ENCODE data around the gene ZNF318.
"Not testable (repeated sequence)": the region's sequence is repeated elsewhere in the genome, so short reads cannot be mapped to it uniquely, and the experiment has no call there.

Gene ZNF318

GRCh38 chr6:43389730-43390295, 20.4 kb upstream of the ZNF318 start:
- H3K27me3 ChIP-seq (replicated peaks in 2 of 5; ENCODE audit: control insufficient read depth in 4 of 5, insufficient read depth in 5 of 5, low read length in 4 of 5): peaks cover 5 to 86% (median 35%) of the 10 kb centered on the region in 5 experiments
- no peaks in the 10 kb centered on the region for H3K36me3 ChIP-seq (ENCODE audit: control insufficient read depth in 4 of 4, insufficient read depth in 4 of 4, low read length in 3 of 4)
- ChIA-PET CTCF (interaction anchor here (0.6 to 2.6 kb wide), 8 partner anchors 9 to 118 kb away, joined by 3 to 11 read pairs (median 4); partner anchors contain the start of gene ZNF318), POLR2A (interaction anchor here (0.8 kb wide), 1 partner anchor 108 kb away, joined by 3 read pairs; no protein-coding TSS in a partner anchor)
- H3K9me3 ChIP-seq (ENCODE audit: control extremely low read depth in 1 of 5, control insufficient read depth in 4 of 5, insufficient read depth in 2 of 5, low read depth in 1 of 5, low read length in 4 of 5): no peaks in the 10 kb centered on the region
- 85% methylated on average over 4 of the region's 6 CpGs for WGBS (ENCODE audit: insufficient coverage)
- no peak for DNase-seq
- peaks cover 0 to 32% (median 22%) of the 10 kb centered on the region in 4 experiments for H3K4me1 ChIP-seq (ENCODE audit: control extremely low read depth in 1 of 4, control insufficient read depth in 4 of 4, insufficient read depth in 4 of 4, low read length in 3 of 4)
- no peak overlapping the region for H3K4me3 ChIP-seq (ENCODE audit: control insufficient read depth in 1 of 7, extremely low read depth in 1 of 7, insufficient read depth in 4 of 7, low read depth in 2 of 7, low read length in 6 of 7)
- H3K27ac ChIP-seq (ENCODE audit: insufficient read depth in 1 of 2, low read depth in 1 of 2, low read length in 2 of 2, poor library complexity in 1 of 2, severe bottlenecking in 2 of 2): no peak overlapping the region

GRCh38 chr6:43386492-43386891, 17.0 kb upstream of the ZNF318 start:
- Histone ChIP-seq H3K9me3 (ENCODE audit: control extremely low read depth in 1 of 5, control insufficient read depth in 4 of 5, insufficient read depth in 2 of 5, low read depth in 1 of 5, low read length in 4 of 5) (no peaks in the 10 kb centered on the region), H3K4me3 (ENCODE audit: control insufficient read depth in 1 of 7, extremely low read depth in 1 of 7, insufficient read depth in 4 of 7, low read depth in 2 of 7, low read length in 6 of 7) (no peak overlapping the region), H3K27me3 (replicated peaks in 2 of 5; ENCODE audit: control insufficient read depth in 4 of 5, insufficient read depth in 5 of 5, low read length in 4 of 5) (peaks cover 5 to 77% (median 32%) of the 10 kb centered on the region in 5 experiments), H3K27ac (ENCODE audit: insufficient read depth in 1 of 2, low read depth in 1 of 2, low read length in 2 of 2, poor library complexity in 1 of 2, severe bottlenecking in 2 of 2) (no peak overlapping the region), H3K36me3 (ENCODE audit: control insufficient read depth in 4 of 4, insufficient read depth in 4 of 4, low read length in 3 of 4) (no peaks in the 10 kb centered on the region), H3K4me1 (ENCODE audit: control extremely low read depth in 1 of 4, control insufficient read depth in 4 of 4, insufficient read depth in 4 of 4, low read length in 3 of 4) (peaks cover 9 to 33% (median 24%) of the 10 kb centered on the region in 4 experiments)
- CTCF ChIA-PET: interaction anchor here (0.9 to 1.5 kb wide), 5 partner anchors 11 to 97 kb away, joined by 3 to 6 read pairs (median 3); partner anchors contain the start of gene ABCC10
- POLR2A ChIA-PET: no interaction called here
- DNase-seq: peak in 1 of 3 donors; percentile 50
- no CpG with 5 or more reads among the region's 1 CpG for WGBS (ENCODE audit: insufficient coverage)

- WGBS (ENCODE audit: insufficient coverage): 67% methylated on average over 2 of the region's 6 CpGs
- POLR2A ChIA-PET: interaction anchor here (0.6 kb wide), 1 partner anchor 276 kb away, joined by 3 read pairs; no protein-coding TSS in a partner anchor
- peaks cover 9 to 20% (median 15%) of the 10 kb centered on the region in 4 experiments for H3K4me1 ChIP-seq (ENCODE audit: control extremely low read depth in 1 of 4, control insufficient read depth in 4 of 4, insufficient read depth in 4 of 4, low read length in 3 of 4)
- CTCF ChIA-PET: interaction anchor here (0.7 to 4.9 kb wide), 12 partner anchors 8 to 123 kb away, joined by 3 to 23 read pairs (median 4); partner anchors contain the start of genes DLK2 and ZNF318
- peaks cover 5 to 78% (median 35%) of the 10 kb centered on the region in 5 experiments for H3K27me3 ChIP-seq (replicated peaks in 2 of 5; ENCODE audit: control insufficient read depth in 4 of 5, insufficient read depth in 5 of 5, low read length in 4 of 5)
- no peaks in the 10 kb centered on the region for H3K9me3 ChIP-seq (ENCODE audit: control extremely low read depth in 1 of 5, control insufficient read depth in 4 of 5, insufficient read depth in 2 of 5, low read depth in 1 of 5, low read length in 4 of 5)
- DNase-seq: no peak
- no peak overlapping the region for H3K27ac ChIP-seq (ENCODE audit: insufficient read depth in 1 of 2, low read depth in 1 of 2, low read length in 2 of 2, poor library complexity in 1 of 2, severe bottlenecking in 2 of 2)
- H3K36me3 ChIP-seq (ENCODE audit: control insufficient read depth in 4 of 4, insufficient read depth in 4 of 4, low read length in 3 of 4): no peaks in the 10 kb centered on the region
- no peak overlapping the region for H3K4me3 ChIP-seq (ENCODE audit: control insufficient read depth in 1 of 7, extremely low read depth in 1 of 7, insufficient read depth in 4 of 7, low read depth in 2 of 7, low read length in 6 of 7)
Observed at GRCh38 chr6:43383021-43383667, 13.7 kb upstream of the ZNF318 start.

GRCh38 chr6:43380858-43381257, 11.4 kb upstream of the ZNF318 start:
- DNase-seq; H3K4me3 ChIP-seq (ENCODE audit: control insufficient read depth in 1 of 7, extremely low read depth in 1 of 7, insufficient read depth in 4 of 7, low read depth in 2 of 7, low read length in 6 of 7); H3K36me3 ChIP-seq (ENCODE audit: control insufficient read depth in 4 of 4, insufficient read depth in 4 of 4, low read length in 3 of 4); H3K27ac ChIP-seq (ENCODE audit: insufficient read depth in 1 of 2, low read depth in 1 of 2, low read length in 2 of 2, poor library complexity in 1 of 2, severe bottlenecking in 2 of 2); H3K9me3 ChIP-seq (ENCODE audit: control extremely low read depth in 1 of 5, control insufficient read depth in 4 of 5, insufficient read depth in 2 of 5, low read depth in 1 of 5, low read length in 4 of 5); POLR2A ChIA-PET: not testable (repeated sequence)
- CTCF ChIA-PET: interaction anchor here (0.6 to 4.9 kb wide), 5 partner anchors 17 to 427 kb away, joined by 3 to 23 read pairs (median 4); no protein-coding TSS in a partner anchor
- H3K4me1 ChIP-seq (ENCODE audit: control extremely low read depth in 1 of 4, control insufficient read depth in 4 of 4, insufficient read depth in 4 of 4, low read length in 3 of 4): peaks cover 9 to 20% (median 15%) of the 10 kb centered on the region in 4 experiments
- H3K27me3 ChIP-seq (replicated peaks in 2 of 5; ENCODE audit: control insufficient read depth in 4 of 5, insufficient read depth in 5 of 5, low read length in 4 of 5): peaks cover 3 to 78% (median 39%) of the 10 kb centered on the region in 5 experiments
- WGBS (ENCODE audit: insufficient coverage): 95% methylated on average over 3 of the region's 9 CpGs

- Histone ChIP-seq H3K9me3 (ENCODE audit: control extremely low read depth in 1 of 5, control insufficient read depth in 4 of 5, insufficient read depth in 2 of 5, low read depth in 1 of 5, low read length in 4 of 5) (no peaks in the 10 kb centered on the region), H3K4me1 (ENCODE audit: control extremely low read depth in 1 of 4, control insufficient read depth in 4 of 4, insufficient read depth in 4 of 4, low read length in 3 of 4) (peaks cover 4 to 8% (median 7%) of the 10 kb centered on the region in 4 experiments), H3K27ac (ENCODE audit: insufficient read depth in 1 of 2, low read depth in 1 of 2, low read length in 2 of 2, poor library complexity in 1 of 2, severe bottlenecking in 2 of 2) (no peak overlapping the region), H3K27me3 (replicated peaks in 2 of 5; ENCODE audit: control insufficient read depth in 4 of 5, insufficient read depth in 5 of 5, low read length in 4 of 5) (peaks cover 0 to 76% (median 31%) of the 10 kb centered on the region in 5 experiments), H3K4me3 (ENCODE audit: control insufficient read depth in 1 of 7, extremely low read depth in 1 of 7, insufficient read depth in 4 of 7, low read depth in 2 of 7, low read length in 6 of 7) (no peak overlapping the region), H3K36me3 (ENCODE audit: control insufficient read depth in 4 of 4, insufficient read depth in 4 of 4, low read length in 3 of 4) (no peaks in the 10 kb centered on the region)
- ChIA-PET CTCF (interaction anchor here (1.7 to 2.8 kb wide), 3 partner anchors 11 to 133 kb away, joined by 3 to 11 read pairs (median 4); no protein-coding TSS in a partner anchor), POLR2A (interaction anchor here (0.7 kb wide), 1 partner anchor 9 kb away, joined by 3 read pairs; the partner anchor contains the start of gene ZNF318)
- WGBS (ENCODE audit: insufficient coverage): 86% methylated on average over 2 of the region's 3 CpGs
- no peak for DNase-seq
Observed at GRCh38 chr6:43378631-43379030, 9.2 kb upstream of the ZNF318 start.

GRCh38 chr6:43377710-43378229, 8.3 kb upstream of the ZNF318 start:
- Histone ChIP-seq H3K36me3 (ENCODE audit: control insufficient read depth in 4 of 4, insufficient read depth in 4 of 4, low read length in 3 of 4) (no peaks in the 10 kb centered on the region), H3K27me3 (replicated peaks in 2 of 5; ENCODE audit: control insufficient read depth in 4 of 5, insufficient read depth in 5 of 5, low read length in 4 of 5) (peaks cover 0 to 76% (median 33%) of the 10 kb centered on the region in 5 experiments), H3K4me1 (ENCODE audit: control extremely low read depth in 1 of 4, control insufficient read depth in 4 of 4, insufficient read depth in 4 of 4, low read length in 3 of 4) (no peaks in the 10 kb centered on the region), H3K4me3 (ENCODE audit: control insufficient read depth in 1 of 7, extremely low read depth in 1 of 7, insufficient read depth in 4 of 7, low read depth in 2 of 7, low read length in 6 of 7) (no peak overlapping the region), H3K27ac (ENCODE audit: insufficient read depth in 1 of 2, low read depth in 1 of 2, low read length in 2 of 2, poor library complexity in 1 of 2, severe bottlenecking in 2 of 2) (no peak overlapping the region), H3K9me3 (ENCODE audit: control extremely low read depth in 1 of 5, control insufficient read depth in 4 of 5, insufficient read depth in 2 of 5, low read depth in 1 of 5, low read length in 4 of 5) (no peaks in the 10 kb centered on the region)
- ChIA-PET POLR2A (interaction anchor here (0.6 kb wide), 1 partner anchor 291 kb away, joined by 3 read pairs; no protein-coding TSS in a partner anchor), CTCF (interaction anchor here (0.6 to 2.8 kb wide), 5 partner anchors 12 to 133 kb away, joined by 3 to 11 read pairs (median 3); no protein-coding TSS in a partner anchor)
- WGBS (ENCODE audit: insufficient coverage): no CpG with 5 or more reads among the region's 2 CpGs
- no peak for DNase-seq

All from common myeloid progenitor, CD34-positive (primary cell).